HS-27A (cell line): ENCODE data around the gene PHLDA3.
"Not testable (repeated sequence)": the region's sequence is repeated elsewhere in the genome, so short reads cannot be mapped to it uniquely, and the experiment has no call there.

Source experiments
- DNase-seq: peaks from one replicate; pipeline ENCODE4 v3.0.0-alpha.2; 2012; ENCODE audit warnings: low read depth, missing footprints

PHLDA3 gene

DNA sequence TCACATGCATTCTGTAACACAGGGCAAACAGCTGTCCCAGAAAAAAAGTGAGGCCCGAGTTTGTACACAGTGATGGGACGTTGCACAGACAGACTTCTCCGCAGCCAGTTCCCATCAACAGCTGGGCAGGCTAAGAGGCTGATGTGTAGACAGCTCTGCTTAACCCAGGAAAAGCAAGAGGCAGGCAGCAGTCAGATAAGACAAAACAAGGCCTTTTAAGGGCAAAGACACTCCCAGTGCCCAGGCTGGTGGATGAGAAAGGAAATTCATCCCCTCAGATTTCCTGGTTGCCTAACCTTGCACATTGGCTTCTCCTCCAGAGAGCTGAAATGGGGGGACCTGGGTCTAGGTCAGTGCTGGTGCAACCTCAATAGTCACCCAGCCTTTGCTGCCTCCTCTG is 17.2 kb upstream of the PHLDA3 start:
- no peak for DNase-seq

DNA sequence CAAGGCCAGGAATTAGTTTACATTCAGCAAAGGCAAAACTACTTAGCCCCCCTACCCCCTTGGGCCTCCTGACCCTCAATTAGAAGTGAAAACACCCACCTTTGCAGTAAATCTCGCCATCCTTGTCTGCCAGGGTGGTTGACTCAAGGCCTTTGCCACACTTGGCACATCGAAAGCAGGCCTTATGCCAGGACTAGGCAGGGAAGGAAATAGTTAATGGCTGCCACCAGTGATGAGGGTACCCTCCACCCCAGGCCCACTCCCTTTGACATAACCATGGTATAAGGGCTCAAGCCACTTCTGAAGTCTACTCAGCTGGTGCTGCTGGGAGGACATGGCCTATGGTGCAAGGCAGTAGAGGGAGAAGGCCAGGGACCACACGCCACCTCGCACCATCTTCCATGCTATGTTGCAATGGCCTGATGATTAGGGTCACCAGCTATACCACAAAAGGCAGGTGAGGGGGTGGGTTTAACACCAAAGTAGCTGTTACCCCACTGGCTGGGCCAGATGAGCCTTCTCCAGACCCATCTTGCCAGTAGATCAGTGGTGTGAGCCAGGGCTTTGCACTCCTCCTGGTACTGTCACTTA is 16.3 kb upstream of the PHLDA3 start:
- no peak for DNase-seq

DNA sequence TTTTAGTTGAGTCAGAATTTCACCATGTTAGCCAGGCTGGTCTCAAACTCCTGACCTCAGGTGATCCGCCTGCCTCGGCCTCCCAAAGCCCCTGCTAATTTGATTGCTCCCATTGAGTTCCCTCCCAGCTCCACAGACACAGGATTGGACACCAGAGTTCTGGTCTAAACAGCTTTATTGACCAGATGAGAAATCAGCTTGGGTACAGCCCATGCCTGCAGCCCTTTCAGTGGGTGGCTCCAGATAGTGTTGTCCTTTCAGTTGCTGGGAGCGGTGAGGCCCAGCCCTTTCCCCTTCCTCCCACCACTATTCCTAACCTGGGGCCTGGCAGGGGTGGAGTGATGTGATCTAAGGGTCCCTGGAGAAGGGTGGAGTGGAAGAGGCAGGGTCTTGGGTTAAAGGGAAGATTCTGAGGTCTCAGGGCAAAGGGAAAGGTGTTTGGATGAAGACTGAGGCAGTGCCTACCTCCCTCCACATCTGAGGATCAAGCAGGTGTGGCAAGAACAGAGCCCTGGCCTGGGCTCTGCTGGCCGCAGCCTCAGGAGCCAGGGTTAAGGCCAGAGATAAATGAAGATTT is 14.5 kb upstream of the PHLDA3 start:
- DNase-seq: no peak

DNA sequence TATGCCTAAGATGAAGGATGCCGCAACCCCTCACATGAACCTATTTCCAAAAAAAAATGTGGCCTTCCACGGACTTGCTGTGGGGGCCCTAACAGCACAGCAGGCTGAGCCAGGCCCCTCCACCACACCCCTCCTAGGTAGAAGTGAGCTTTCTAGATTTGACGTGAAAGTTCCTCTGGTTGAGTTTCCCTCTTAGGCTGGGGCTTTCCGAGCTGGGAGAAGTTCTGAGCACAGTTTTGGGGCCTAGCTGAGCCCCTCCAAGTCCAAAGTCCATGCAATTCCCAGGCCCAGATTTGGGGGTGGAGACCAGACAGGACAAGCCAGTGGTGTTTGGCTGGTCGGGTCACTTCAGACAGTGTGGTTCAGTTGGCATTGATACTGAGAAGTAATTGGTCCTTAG is 13.8 kb upstream of the PHLDA3 start:
- no peak for DNase-seq

DNA sequence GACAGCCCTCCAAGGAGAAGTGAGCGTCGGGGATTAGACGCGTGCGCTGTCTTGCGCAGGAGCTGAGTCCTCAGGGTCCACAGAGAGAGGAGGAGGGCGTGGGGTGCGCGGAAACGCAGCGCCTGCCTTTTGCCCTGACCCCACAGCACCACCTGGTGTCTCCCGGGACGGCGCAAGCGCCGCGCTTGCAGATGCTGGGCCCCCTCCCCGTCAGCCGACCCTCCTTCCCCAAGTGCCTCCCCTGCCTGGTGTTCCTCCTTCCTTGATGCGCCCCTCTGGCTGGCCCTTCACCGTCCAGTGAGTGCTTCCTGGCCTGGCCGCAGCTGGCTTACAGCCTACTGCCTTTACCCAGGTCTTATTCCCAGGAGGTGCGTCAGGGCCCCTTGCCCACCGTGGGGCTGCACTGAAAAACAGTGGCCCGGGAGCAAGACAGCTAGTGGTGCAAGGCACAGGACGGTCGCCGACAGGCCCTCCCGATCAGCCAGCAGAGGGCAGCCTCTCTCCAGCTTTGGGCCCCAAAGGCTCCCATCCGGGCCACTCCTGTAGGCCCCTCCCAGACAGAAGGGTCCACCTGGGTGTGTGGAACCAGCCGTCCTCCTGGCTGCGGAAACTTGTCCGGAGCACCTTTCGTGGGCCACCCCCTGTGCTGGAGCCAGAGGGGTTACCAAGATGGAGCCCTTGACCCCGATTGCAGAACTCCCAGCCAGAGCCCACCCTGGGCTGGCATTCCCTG is 12.9 kb upstream of the PHLDA3 start:
- DNase-seq: no peak

DNA sequence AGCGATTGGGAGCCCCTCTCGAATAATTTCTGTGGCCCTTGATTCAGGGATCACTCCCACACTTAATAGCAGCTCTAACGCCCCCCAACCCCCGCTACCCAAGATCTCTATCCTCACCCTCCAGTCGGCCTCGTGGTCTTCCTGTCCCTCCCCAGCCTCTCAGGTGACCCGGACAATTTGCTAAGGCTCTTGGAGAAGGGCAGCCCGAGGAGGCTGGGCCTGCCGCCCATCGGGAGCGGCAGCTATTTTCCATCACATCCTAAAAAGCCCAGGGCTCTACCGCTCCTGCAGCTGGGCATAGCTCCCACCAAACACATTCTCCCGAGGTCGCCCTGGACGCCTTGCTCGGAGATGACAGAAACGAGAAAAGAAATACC is 12.0 kb upstream of the PHLDA3 start:
- no peak for DNase-seq

DNA sequence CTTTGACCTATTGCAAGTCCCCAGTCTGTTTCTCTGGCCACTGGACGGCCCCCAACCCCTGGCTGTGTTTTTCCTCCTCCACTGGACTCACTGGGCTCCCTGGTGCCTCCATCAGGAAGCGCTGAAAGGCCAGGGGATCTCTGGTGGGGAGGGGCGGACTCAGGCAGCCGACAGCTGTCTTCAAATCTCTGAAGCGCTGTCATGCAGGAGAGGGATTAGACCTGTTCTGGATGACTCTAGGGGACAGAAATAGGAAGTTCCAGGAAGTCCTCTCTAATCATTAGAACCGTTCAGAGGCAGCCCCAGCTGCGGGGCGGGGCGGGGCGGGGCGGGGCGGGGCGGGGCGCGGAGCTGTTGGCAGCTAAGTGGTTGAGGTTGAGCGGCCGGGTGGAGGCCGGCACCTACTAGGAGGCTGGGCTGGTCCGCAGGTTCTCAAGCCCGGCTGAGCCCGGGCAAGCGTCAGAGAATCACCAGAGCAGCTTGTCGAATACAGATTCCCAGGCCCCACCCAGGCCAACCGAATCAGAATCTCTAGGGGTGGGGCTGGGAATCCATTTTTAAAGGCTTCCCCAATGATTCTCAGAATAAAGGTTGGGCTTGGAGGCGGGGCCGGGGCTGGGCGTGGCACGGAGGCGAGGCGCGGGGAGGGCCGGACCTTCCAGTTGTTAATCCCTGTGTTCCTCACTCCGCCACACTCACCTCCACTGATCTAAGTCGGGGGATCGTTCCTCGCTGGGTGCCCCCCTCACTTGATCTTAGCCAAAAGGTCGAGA is 11.4 kb upstream of the PHLDA3 start:
- no peak for DNase-seq

DNA sequence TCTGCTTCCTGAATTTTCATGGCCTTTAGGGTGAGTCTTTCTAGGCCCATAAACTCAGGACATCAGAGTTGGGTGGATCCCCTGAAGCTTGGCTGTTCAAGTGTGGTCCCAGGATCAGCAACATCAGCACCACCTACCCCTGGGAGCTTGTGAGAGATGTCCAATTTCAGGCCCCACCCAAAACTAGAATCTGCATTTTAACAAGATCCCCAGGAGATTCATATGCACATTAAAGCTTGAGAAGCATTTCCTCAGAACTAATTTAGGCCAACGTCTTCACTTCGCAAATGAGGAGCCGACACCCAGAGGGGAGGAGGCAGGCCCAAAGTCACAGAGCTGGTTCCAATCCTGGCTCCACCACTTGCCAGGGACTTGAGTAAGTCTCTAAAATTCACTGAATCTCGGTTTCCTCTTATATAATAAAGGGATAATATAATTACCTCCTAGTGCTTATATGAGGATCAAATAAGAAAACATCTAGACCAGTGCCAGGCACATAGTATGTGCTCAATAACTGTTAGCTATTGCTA is 10.3 kb upstream of the PHLDA3 start:
- no peak for DNase-seq

DNA sequence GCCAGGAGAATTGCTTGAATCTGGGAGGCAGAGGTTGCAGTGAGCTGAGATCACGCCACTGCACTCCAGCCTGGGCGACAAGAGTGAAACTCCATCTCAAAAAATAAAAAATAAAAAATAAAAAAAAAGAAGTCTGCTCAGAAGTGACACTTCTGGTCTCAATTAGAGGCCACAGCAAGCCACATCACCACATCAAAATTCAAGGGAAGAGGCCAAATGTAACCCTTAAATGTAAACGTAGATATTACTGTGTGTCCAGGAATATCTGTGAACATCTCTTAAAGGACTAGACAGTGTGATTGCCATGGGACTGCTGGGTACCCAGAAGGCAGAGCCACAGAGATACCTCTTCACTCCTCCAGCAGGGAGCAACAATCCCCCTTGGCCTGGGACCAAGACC is 9.7 kb upstream of the PHLDA3 start:
- DNase-seq: not testable (repeated sequence)

DNA sequence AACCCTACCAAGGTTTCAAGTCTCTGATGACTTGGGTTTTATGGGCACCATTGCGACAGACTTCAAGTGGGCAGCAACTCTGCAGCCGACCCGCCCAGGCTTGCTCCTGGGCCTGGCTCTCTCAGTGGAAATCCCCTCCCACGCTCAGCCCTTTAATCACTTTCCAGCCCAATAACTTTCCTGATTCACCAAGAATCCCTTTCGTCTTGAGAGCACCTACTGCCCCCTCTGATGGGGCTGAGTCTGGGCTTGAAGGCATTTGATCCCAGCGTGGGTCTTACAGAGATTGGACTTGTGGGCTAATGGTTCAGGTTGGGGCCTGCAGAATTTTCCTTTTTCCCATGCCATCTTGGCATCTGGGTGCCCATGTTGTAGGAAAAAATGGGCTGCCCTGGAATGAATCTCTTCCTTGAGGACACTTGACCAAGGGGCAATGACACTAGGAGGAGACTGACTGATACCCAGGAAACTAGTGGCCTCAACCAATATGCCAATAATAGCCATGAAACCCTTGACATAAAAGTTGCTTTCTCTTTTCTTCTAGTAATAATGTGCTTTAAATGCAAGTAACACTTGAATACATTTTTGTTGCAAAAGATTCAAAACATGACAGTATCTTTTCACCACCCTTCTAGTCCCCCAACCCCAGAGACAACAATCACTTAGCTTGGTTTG is 7.8 kb upstream of the PHLDA3 start:
- DNase-seq: no peak

DNA sequence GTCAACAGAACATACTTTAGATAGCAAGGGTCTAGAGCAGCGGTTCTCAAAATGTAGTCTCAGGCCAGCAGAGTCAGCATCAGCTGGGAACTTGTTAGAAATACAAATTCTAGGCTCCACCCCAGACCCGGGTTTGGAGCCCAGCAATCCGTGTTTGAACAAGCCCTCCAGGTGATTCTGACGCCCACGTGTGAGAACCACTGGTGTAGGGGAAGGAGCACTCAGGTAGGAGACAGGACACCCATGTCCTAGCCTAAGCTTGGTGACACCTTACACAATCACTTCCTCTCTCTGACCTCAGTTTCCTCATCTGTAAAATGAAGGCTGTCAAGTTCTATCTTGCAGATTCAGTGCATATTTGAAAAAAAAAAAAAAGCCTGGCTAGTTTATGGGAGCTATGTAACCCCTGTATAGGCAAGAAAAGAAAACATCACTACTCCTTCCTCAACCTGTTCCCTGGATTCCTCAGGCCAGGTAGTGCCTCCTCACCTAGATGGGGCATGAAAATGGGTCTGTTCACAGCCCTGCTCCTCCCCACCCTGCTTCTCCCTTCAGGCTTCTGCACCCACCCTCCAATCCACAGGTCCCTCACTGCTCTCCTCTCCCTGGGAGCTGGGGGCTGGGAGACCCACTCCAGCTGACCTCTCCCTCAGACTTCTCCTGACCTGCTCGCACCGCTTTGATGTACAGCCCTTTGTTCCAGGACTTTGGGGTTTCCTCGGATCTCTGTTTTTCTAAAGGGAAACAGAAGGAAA is 7.1 kb upstream of the PHLDA3 start:
- DNase-seq: no peak

DNA sequence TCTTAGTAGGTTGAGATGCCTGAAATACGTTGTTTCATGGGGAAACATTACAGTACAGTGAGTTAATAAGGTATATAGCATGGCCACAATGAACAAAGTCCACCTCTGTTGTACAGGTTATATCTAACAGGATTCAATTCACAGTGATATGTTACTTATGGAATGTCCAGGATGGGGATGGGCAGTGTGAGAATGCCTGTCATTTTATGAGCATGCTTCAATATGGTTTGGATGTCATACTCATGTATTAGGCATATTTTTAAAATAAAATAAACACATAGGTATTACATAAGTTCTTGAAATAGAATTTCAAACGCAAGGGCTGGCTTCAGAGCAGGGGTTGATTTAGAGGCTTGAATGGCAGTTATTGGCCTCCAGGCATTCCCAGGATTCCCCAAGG is 6.1 kb upstream of the PHLDA3 start:
- DNase-seq: no peak

DNA sequence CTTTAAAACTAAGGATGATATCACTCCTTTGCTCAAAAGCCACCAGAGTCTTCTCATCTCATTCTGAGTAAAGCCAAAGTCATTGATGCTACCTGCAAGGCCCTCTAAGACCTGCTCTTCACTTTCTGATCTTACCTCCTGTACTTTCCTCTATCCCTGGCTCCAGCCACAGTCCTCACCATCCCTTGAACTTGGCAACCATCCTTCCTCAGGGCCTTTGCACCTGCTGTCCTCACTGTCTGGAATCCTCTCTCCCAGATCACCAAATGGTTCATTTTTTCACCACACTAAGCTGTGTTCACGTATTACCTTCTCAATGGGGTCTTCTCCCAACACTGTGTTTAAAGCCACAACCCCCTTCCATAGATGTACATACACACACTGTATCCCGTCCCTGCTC is 4.3 kb upstream of the PHLDA3 start:
- DNase-seq: no peak

DNA sequence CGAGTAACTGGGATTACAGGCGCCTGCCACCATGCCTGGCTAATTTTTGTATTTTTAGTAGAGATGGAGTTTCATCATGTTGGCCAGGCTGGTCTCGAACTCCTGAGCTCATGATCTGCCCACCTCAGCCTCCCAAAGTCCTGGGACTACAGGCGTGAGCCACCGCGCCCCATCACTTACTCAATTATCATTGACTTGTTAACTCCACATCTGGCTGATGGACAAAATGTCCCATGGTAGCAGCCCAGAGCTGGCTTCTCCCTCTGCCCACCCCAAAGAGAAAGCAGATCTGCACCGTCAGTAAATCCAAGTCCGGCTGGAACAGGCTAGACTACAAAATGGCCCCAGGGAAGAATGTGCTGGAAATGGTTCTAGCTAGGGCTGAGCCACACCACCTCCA is 3.3 kb upstream of the PHLDA3 start:
- not testable (repeated sequence) for DNase-seq

DNA sequence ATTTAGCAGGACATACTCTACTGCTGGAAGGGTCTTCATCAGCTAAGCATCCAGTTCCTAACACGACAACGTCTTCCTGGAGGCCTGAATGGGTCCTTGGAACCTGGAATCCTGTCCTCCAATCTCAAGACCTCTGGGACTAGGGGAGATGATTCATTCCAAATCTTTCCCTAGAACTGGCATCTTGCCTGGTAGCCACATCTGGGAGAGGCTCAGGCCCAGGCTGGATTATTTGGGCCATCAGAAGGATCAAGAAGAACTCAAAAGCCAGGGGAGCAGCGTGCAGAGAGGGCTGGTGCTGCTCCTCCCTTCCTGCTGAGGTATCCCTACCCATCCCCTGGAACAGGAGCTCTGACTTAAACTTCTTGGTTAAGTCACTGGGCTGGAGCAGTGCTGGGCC is 2.8 kb upstream of the PHLDA3 start:
- peak; percentile 79 for DNase-seq

DNA sequence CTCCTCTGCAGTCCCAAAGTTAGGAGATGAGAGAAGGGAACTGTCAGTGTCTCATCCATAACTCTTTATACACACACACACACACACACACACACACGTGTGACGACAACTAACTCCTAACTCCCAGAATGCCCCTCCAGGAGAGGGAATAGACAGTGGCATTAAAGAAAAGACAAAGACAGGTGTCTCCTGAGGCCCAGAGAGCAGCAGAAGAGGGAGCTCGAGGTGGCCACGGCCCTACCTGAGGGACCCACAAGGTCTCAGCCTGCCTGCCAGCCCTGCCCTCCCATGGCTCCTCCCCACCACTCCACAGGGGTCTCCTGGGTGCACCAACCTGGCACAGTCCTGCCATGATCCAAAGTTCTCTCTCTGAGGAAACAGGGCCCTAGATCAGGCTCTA is 1.6 kb upstream of the PHLDA3 start:
- DNase-seq: no peak

DNA sequence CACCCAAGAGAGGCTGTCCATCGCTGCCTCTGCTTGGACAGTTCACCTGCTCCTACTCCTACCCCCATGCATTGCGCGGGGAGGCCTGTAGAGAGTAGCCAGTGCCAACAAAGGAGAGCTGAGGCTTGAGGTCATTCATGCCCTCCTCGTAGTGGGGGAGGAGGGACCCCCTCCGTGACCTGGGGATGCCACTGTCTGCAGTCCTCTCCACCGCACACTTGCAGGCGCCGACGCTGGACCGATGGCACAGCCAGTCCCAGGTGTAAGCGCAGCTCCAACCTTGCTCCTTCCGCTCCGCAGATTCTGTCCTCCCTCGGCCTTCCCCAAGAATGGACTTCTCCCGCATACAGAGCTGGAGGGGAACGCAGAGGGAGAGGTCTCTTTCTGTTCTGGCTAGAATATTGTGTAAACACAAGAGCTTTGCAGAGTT is 672 bp upstream of the PHLDA3 start:
- no peak for DNase-seq

DNA sequence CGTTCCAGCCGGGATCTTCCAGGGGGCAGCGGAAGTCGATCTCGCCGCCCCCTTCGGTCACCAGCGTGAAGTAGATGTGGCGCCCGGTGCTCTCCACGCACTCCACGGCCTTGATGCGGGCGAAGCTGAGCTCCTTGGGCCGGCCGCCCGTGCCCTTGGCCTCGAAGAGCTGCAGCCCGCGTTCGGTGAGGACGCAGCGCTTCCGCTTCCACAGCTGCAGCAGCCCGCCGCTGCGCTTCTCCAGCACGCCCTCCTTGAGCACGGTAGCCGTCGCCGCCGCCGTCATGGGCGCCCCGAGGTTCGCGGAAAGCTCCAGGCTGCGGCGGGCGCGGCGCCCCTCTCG is 516 bp downstream of the PHLDA3 start:
- no peak for DNase-seq

DNA sequence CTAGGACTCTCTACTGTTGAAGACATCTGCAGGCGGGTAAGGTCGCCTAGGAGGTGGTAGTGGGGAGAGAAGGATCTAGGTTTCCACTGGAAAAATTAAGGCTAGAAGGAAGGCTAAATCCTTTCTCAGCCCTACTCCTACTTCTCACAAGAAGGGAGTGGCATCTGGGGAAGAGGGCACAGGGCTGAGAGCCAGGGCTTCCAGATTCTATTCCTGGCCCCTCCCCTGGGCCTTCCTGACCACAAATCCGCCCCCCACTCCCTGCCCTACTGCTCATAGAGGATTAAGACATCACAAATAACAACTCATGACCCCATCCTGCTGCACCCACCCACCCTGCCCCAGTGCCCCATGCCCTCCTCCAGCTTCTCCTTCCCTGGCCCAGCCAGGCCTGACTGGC is 2.5 kb downstream of the PHLDA3 start:
- no peak for DNase-seq

DNA sequence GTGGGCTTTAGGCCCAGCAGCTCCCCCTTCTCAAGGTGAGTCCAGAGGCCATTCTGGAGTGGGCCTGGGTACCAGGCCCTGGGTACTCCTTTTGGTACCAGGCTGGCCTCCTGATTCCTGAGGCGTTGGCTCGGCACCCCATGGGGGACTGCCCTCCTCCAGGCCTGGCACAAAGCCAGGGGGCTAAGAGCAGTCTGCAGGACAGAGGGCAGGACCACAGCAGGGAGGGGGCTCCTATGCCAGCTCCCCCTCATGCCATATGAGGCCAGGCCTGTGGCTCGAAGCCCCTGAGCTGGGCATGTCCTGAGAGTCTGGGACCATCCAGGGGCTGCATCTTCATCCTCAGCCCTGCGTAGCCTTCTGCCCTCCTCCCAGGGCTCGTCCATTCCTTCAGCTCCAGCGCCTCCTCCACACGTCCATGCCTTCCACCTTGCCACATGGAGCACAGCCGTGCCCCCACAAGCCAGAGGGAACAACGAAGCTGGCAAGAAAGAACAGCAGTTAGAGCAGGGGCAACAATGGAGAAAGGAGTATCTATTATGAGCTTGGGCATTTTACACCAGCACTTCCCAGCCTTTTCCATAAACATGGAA is 3.2 kb downstream of the PHLDA3 start:
- DNase-seq: no peak

DNA sequence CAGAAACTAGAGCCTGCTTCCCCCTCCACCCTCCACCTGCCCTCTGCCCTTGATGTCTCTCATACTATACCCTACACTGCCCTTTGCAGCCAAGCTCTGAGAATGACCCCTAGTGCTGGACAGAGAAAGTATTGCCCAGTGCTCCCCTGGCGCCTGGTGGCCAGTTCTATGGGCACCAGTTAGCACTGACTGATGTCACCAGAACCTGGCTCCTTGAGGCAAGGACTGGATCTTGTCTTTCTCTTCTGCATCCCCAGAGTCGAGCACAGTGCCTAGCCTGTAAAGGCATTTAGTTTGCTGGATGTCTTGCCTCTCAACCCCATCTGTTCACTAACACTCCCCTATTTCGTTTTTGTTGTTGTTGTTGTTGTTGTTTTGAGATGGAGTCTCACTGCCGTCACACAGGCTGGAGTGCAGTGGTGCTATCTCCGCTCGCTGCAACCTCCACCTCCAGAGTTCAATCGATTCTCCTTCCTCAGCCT is 5.9 kb downstream of the PHLDA3 start:
- DNase-seq: no peak
